ENCODE data around the gene GALNT9.

- TF ChIP-seq POLR2A (IDR thresholded peaks at IDR 0.05), result no peak
- no peak for TF ChIP-seq CTCF (IDR thresholded peaks at IDR 0.05)
- TF ChIP-seq POLR2AphosphoS5 (IDR thresholded peaks at IDR 0.05), result no peak
- TF ChIP-seq EP300 (IDR thresholded peaks at IDR 0.05), result no peak
Observed at GRCh38 chr12:132312516-132312915, 16.9 kb downstream of the GALNT9 start.
